DMS114 treated with DMSO at 0.1 percent for 48 hours (cell line): ENCODE data around the gene ARHGEF38.
"Not testable (repeated sequence)": the region's sequence is repeated elsewhere in the genome, so short reads cannot be mapped to it uniquely, and the experiment has no call there.

Experiments used
- DNase-seq: peaks from one replicate; lab custom pipeline; 2025; ENCODE audit not compliant: unreplicated experiment; lab: John Stamatoyannopoulos, UW

Gene ARHGEF38

DNA sequence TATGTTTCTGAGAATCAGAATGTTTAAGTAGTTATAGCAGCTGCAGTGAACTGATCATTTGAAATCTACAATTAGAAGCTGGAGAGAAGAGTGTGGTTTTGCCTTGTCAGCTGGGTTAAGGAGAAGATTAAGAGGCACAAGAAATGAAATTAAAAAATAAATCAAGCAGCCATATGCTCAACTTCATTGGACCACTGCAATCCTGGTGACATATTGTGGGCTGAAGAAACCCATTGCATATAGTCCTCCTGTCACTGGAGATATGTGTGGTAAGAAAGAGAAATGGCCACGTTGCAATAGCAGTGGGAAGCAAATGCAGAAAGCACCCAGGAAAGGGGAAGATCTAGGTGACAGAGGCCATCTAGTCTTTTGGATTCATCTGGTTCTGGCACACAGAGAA, 93.0 kb downstream of the ARHGEF38 start:
- DNase-seq = no peak

DNA sequence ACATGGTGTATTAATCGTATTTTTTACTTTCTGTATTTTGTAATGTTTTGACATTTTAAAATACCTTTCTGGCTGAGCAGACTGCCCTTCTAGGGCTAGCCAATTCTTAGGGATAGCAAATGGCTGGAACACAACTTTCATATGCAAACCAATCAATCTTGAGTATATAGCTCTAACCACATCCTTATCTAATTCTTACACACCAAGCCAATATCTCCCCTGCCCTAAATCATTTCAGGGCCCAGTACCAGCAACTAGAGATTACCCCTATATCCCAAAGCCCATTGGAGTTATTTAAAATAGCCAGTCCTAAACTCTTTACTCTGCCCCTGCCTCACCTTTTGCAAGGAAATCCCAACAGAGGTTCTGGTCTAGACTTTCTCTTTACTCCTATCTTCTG, 97.8 kb downstream of the ARHGEF38 start:
- no peak for DNase-seq

DNA sequence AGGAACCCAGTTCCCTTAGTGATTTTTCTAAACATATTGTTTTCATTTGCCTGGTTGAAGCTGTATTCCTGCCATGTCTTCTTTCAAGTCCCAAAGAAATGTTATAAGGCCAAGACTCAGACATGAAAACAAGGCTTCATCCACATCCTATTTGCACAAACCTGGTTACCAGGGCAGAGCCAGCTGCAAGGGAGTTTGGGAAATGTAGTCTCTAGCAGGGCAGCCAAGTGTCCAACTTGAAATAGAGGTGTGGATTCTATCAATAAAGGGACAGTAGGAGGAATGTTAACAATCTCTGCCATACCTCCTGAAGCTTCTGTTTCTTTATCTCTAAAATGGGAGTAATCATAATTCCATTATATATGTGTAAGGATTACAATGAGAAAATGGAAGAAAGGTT, 99.5 kb downstream of the ARHGEF38 start:
- no peak for DNase-seq

DNA sequence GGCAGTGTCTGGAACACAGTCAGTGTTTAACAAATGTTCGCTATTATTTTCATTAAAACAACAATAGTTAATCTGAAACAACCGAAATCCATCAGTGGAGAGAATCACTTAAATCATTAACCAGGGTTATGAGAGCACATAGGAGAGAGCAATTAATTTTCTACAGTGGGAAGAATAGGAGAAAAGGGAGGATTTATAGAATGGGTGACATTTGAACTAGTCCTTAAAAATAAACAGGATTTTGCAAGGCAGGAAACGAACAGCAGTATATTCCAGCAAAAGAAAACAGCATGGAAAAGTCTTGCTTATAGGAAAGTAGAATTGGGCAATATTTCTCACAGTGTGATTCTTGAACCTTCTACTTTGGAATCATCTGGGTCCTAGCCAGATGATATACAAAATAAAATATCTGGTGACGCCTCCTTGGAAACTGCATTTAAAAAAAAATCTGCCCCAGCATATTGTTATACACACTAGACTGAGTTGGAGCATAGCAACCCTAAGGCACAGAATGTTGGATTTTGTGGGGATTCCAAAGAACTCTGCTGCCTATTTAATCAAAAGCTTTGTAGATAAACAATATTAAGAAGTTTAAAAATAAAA, 100.0 kb downstream of the ARHGEF38 start:
- no peak for DNase-seq

GRCh38 chr4:105657117-105657765, 104.8 kb downstream of the ARHGEF38 start:
- DNase-seq = no peak

GRCh38 chr4:105659190-105659589, 106.8 kb downstream of the ARHGEF38 start:
- DNase-seq = no peak

GRCh38 chr4:105661028-105661427, 108.6 kb downstream of the ARHGEF38 start:
- DNase-seq = no peak

DNA sequence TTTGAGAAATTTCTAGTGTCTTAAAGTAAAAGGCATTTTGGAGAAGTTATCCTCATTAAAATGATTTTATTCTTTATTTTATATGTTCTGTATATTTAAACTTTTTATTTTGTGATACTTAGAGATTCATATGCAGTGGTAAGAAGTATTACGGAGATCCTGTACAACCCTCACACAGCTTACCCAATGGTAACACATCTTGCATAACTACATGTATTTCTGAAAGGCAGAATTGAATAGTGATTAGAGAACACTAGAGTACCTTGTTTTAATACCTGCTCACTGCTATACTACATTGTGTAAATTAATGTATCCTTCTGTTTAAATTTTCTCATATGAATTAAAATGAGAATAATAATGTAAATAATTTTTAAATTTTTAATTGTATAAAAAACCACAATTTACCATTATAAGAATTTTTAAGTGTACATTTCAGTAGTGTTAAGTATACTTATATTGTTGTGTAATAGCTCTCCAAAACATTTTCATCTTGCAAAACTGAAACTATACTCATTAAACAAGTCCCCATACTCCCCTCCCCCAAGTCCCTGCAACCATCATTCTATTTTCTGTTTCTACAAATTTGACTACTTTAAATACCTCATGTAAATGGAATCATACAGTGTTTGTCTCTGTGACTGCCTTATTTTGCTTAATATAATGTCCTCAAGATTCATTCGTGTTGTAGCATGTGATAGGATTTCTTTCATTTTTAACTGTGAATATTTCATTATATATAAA, 110.7 kb downstream of the ARHGEF38 start:
- no peak for DNase-seq

- peak; percentile 2 for DNase-seq
Observed at GRCh38 chr4:105666693-105667092, 114.3 kb downstream of the ARHGEF38 start.

- DNase-seq = no peak
Observed at GRCh38 chr4:105670684-105671083, 118.3 kb downstream of the ARHGEF38 start.

- DNase-seq = no peak
Observed at GRCh38 chr4:105671301-105671700, 118.9 kb downstream of the ARHGEF38 start.

- DNase-seq = no peak
Observed at GRCh38 chr4:105674011-105674410, 121.6 kb downstream of the ARHGEF38 start.

DNA sequence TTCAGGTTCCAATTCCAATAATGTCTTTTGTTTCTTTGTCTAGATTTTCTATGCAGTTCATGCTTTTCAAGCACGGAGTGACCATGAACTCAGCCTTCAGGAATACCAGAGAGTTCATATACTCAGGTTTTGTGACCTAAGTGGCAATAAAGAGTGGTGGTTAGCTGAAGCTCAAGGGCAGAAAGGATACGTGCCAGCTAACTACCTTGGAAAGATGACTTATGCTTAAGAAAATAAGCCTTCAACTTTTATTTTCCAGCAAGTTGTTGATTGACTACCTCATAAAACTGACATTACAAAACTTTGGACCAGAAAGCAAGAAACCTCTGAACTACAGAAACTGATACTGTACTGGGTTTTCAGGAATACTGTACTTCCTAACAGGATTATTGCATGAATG, 125.3 kb downstream of the ARHGEF38 start:
- no peak for DNase-seq

DNA sequence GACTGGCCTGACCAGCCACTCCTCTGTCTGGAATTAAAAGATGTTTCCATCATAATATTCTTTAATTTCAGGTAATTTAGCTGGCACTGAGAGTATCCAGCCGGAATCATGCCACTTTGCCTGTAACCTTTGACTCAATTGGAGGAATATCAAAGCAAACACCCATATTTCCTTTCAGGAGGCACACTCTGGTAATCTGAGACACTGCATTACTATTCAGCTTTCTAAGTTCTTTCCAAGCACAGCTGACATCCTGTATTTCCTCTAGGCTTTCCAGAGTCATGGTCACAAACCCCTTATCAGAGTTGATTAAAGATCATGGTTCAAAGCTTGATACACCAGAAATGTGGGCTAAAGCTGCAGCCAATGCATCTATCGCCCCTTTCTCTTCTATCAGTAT, 126.8 kb downstream of the ARHGEF38 start:
- DNase-seq = no peak

GRCh38 chr4:105683038-105683437, 130.6 kb downstream of the ARHGEF38 start:
- DNase-seq = no peak

- DNase-seq = no peak
Observed at GRCh38 chr4:105686571-105686970, 134.2 kb downstream of the ARHGEF38 start.

GRCh38 chr4:105694812-105695211, 142.4 kb downstream of the ARHGEF38 start:
- not testable (repeated sequence) for DNase-seq

DNA sequence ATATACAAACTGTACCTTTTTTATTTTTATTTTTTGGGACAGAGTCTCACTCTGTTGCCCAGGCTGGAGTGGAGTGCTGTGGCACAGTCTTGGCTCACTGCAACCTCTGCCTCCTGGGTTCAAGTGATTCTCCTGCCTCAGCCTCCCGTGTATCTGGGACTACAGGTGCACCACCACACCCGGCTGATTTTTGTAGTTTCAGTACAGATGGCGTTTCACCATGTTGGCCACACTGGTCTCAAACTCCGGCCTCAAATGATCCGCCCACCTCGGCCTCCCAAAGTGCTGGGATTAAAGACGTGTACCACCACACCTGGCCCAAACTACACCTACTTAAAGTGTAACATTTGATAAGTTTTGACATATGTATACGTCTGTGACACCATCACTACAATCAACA, 143.4 kb downstream of the ARHGEF38 start:
- DNase-seq = not testable (repeated sequence)

- DNase-seq = no peak
Observed at GRCh38 chr4:105698607-105699006, 146.2 kb downstream of the ARHGEF38 start.

- DNase-seq = no peak
Observed at GRCh38 chr4:105707782-105708180, 155.4 kb downstream of the ARHGEF38 start.

DNA sequence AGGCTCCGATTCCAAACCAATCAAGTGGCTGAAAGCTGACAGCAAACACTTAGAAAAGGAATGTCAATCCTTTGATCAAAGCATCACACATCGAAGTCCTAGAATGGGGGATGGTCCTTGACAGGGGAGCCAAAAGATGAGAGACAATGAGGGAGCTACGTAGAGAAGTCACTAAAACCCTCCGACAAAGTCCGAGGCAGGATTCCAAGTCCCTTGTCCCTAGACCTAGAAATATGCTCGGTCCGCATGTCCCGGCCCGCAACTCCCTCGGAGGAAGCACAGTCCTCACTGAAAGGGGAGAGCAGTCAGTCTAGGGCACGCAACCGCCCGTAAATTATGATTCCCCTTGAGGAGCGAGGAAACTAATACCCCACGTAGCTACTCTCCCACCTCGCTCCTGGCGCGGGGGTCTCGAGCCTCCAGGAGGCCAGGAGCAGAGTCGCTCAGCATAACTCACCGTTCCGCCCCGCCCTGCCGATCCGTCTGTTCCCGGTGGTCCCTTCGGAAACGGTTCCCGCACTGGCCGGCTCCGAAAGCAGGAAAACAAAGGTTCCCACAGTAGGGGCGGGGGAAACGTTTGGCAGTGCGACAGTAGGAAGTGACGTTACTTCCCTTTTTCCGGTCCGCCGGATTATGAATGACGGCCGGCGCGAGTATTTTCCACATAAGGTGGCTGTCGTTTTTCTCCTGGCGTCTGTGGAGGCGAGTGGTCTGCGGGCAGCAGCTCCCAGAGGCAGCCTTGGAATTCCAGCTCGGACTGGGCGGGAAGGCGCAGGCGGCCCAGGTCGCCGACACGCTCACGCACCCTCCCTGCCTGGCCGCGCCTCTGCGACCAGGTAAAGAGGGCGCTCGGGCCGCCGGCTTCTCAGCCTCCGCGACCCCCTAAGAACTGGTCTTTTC, 156.0 kb downstream of the ARHGEF38 start, which contains the start of the genes GSTCD and INTS12:
Gene GSTCD, plus strand, starts transcription at position 604 of the 900 bp plus-strand sequence. CDS start 8,830 bp downstream, outside the sequence.
Gene INTS12, minus strand, starts transcription at position 509 of the 900 bp plus-strand sequence. CDS start 8,684 bp downstream, outside the sequence.
- DNase-seq = peak; percentile 72
